GM12864 (cell line): ENCODE data around the gene TIFAB.

Source experiments
- DNase-seq: peaks from one replicate; pipeline ENCODE4 v3.0.0-alpha.2; 2011; ENCODE audit warnings: low read depth
- H3K4me3 ChIP-seq: 2 replicates; pipeline ENCODE4 v1.5.1; 2011; ENCODE audit warnings: mild to moderate bottlenecking, low read depth, low read length, control low read depth
- TF ChIP-seq, protein P1 (sequence below): IDR thresholded peaks from 2 replicates; pipeline ENCODE4 v1.5.1; 2011; ENCODE audit warnings: low read depth, mild to moderate bottlenecking, moderate library complexity, low read length, control low read depth, inconsistent platforms; ENCODE audit errors: missing control alignments

TIFAB gene

DNA sequence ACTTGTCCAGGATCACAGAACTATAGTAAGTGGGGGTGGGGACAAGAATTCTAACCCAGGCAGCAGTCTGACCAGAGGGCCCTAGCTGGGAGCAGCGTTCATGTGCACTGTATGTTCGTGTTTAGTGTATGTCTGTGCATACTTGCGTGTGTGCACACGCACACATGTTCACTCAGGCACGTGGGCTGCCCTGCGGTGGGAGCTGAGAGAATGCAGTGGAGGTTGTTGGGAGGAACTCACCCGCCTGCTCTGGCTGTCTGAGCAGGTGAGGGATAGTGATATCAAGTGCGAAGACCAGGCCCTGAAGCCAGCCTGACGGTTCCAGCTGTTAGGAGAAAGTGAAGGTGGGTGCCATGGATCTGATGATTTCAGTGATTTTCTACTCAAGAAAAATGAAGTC, 5.9 kb downstream of the TIFAB start:
- TF ChIP-seq, protein P1, sequence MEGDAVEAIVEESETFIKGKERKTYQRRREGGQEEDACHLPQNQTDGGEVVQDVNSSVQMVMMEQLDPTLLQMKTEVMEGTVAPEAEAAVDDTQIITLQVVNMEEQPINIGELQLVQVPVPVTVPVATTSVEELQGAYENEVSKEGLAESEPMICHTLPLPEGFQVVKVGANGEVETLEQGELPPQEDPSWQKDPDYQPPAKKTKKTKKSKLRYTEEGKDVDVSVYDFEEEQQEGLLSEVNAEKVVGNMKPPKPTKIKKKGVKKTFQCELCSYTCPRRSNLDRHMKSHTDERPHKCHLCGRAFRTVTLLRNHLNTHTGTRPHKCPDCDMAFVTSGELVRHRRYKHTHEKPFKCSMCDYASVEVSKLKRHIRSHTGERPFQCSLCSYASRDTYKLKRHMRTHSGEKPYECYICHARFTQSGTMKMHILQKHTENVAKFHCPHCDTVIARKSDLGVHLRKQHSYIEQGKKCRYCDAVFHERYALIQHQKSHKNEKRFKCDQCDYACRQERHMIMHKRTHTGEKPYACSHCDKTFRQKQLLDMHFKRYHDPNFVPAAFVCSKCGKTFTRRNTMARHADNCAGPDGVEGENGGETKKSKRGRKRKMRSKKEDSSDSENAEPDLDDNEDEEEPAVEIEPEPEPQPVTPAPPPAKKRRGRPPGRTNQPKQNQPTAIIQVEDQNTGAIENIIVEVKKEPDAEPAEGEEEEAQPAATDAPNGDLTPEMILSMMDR: no peak
- H3K4me3 ChIP-seq: no peak overlapping the region
- DNase-seq: no peak

GRCh38 chr5:135445306-135445985, 6.7 kb downstream of the TIFAB start:
- no peak overlapping the region for H3K4me3 ChIP-seq
- no peak for DNase-seq
- TF ChIP-seq, protein P1: no peak

- no peak for DNase-seq
- TF ChIP-seq, protein P1: no peak
- H3K4me3 ChIP-seq: no peak overlapping the region
Observed at GRCh38 chr5:135444881-135445280, 7.3 kb downstream of the TIFAB start.

GRCh38 chr5:135444360-135444759, 7.8 kb downstream of the TIFAB start:
- no peak overlapping the region for H3K4me3 ChIP-seq
- no peak for DNase-seq
- TF ChIP-seq, protein P1: no peak

GRCh38 chr5:135443161-135443960, 8.8 kb downstream of the TIFAB start:
- TF ChIP-seq, protein P1: no peak
- no peak overlapping the region for H3K4me3 ChIP-seq
- no peak for DNase-seq

- no peak overlapping the region for H3K4me3 ChIP-seq
- TF ChIP-seq, protein P1: no peak
Observed at GRCh38 chr5:135442431-135443160, 9.6 kb downstream of the TIFAB start.

More at GRCh38 chr5:135442431-135443160, 9.6 kb downstream of the TIFAB start:
- DNase-seq: no peak
